Measurements from ENCODE around the gene HBP1. TPM values are rescaled to one million over a fixed set of nuclear protein-coding genes. Genes with fewer than 3 reads are reported as not detected.

The HBP1 gene
- total and polyA plus RNA-seq, 8 donors = 12.5 to 201 (median 47.3) TPM

- WGBS, 5 donors = 73 to 88% (median 79%) methylated on average over 2 of the region's 2 CpGs
- intact Hi-C loops (cut with DNase I; ENCODE audit: low total_unique reads) = no loop called here
- Histone ChIP-seq H3K27me3 (no peaks in the 10 kb centered on the region), H3K36me3 (peaks cover 0 to 3% (median 0%) of the 10 kb centered on the region in 4 donors), H3K4me3 (no peak overlapping the region), H3K4me1 (peaks cover 22 to 80% (median 57%) of the 10 kb centered on the region in 4 donors), H3K27ac (no peak overlapping the region), H3K9me3 (no peaks in the 10 kb centered on the region)
- no peak for DNase-seq
- no peak for TF ChIP-seq POLR2AphosphoS5 (IDR thresholded peaks at IDR 0.05)
- no peak for TF ChIP-seq EP300 (IDR thresholded peaks at IDR 0.05)
- no peak for TF ChIP-seq CTCF (IDR thresholded peaks at IDR 0.05)
- TF ChIP-seq POLR2A (IDR thresholded peaks at IDR 0.05) = no peak
Measured at GRCh38 chr7:107173191-107173590, 4.4 kb downstream of the HBP1 start.

- intact Hi-C loops (cut with DNase I; ENCODE audit: low total_unique reads) = no loop called here
- WGBS, 5 donors = 30 to 52% (median 34%) methylated on average over 4 of the region's 4 CpGs
- H3K27ac ChIP-seq = peak overlapping the region in 1 of 5 donors; percentile 5
- TF ChIP-seq CTCF (IDR thresholded peaks at IDR 0.05) (no peak), POLR2A (IDR thresholded peaks at IDR 0.05) (no peak), POLR2AphosphoS5 (IDR thresholded peaks at IDR 0.05) (no peak), EP300 (IDR thresholded peaks at IDR 0.05) (no peak)
- DNase-seq = no peak
- H3K4me1 ChIP-seq = peaks cover 22 to 87% (median 58%) of the 10 kb centered on the region in 4 donors
- no peak overlapping the region for H3K4me3 ChIP-seq
- H3K9me3 ChIP-seq = no peaks in the 10 kb centered on the region
- peaks cover 0 to 3% (median 0%) of the 10 kb centered on the region in 4 donors for H3K36me3 ChIP-seq
- H3K27me3 ChIP-seq = no peaks in the 10 kb centered on the region
Measured at GRCh38 chr7:107173691-107174406, 5.0 kb downstream of the HBP1 start.

GRCh38 chr7:107179326-107180164, 10.7 kb downstream of the HBP1 start:
- WGBS, 5 donors = 77 to 87% (median 82%) methylated on average over 14 of the region's 14 CpGs
- TF ChIP-seq POLR2AphosphoS5 (IDR thresholded peaks at IDR 0.05) (no peak), POLR2A (IDR thresholded peaks at IDR 0.05) (no peak), EP300 (IDR thresholded peaks at IDR 0.05) (no peak), CTCF (IDR thresholded peaks at IDR 0.05) (no peak)
- peak overlapping the region in 1 of 5 donors; percentile 33 for H3K27ac ChIP-seq

GRCh38 chr7:107180378-107180777, 11.6 kb downstream of the HBP1 start:
- DNase-seq = peak; percentile 50 to 83
- no peak overlapping the region for H3K4me3 ChIP-seq
- 16 to 50% (median 25%) methylated on average over 1 of the region's 1 CpG for WGBS, 5 donors
- H3K9me3 ChIP-seq = no peaks in the 10 kb centered on the region
- TF ChIP-seq EP300 (IDR thresholded peaks at IDR 0.05) (no peak), POLR2AphosphoS5 (IDR thresholded peaks at IDR 0.05) (peak in 1 of 3 donors; percentile 34)
- peaks cover 14 to 72% (median 45%) of the 10 kb centered on the region in 4 donors for H3K4me1 ChIP-seq
- peak overlapping the region in 1 of 5 donors; percentile 33 for H3K27ac ChIP-seq
- H3K27me3 ChIP-seq = no peaks in the 10 kb centered on the region
- H3K36me3 ChIP-seq = peaks cover 16 to 54% (median 52%) of the 10 kb centered on the region in 4 donors
- intact Hi-C loops (cut with DNase I; ENCODE audit: low total_unique reads) = no loop called here

More at GRCh38 chr7:107179326-107180164, 10.7 kb downstream of the HBP1 start:
- intact Hi-C loops (cut with DNase I; ENCODE audit: low total_unique reads) = no loop called here
- no peak for DNase-seq
- no peaks in the 10 kb centered on the region for H3K27me3 ChIP-seq
- H3K4me1 ChIP-seq = peaks cover 16 to 72% (median 45%) of the 10 kb centered on the region in 4 donors
- peaks cover 7 to 46% (median 46%) of the 10 kb centered on the region in 4 donors for H3K36me3 ChIP-seq
- no peak overlapping the region for H3K4me3 ChIP-seq
- no peaks in the 10 kb centered on the region for H3K9me3 ChIP-seq

Data from stomach (tissue), 9 donors.